Measurements from ENCODE around the gene AMPD2. TPM values are rescaled to one million over a fixed set of nuclear protein-coding genes. Genes with fewer than 3 reads are reported as not detected.
A peak's percentile ranks its signal among the peaks of the same experiment; 100 is the strongest.

AMPD2 gene
- total RNA-seq, 4 donors from 2014 or later, result 30.9 to 62.1 (median 40.7) TPM

- WGBS, 2 donors, result 23 to 38% methylated on average over 12 to 13 of the region's 13 CpGs
- intact Hi-C loops (cut with DNase I; ENCODE audit: low total_unique reads), result loop anchor here (10.0 kb wide), 1 partner anchor 77 kb away; the partner anchor contains the start of gene GNAI3
- peak in 1 of 2 donors; percentile 79 for DNase-seq (ENCODE audit: low spot score in 2 of 2)
- H3K4me3 ChIP-seq (ENCODE audit: low read depth, poor library complexity, severe bottlenecking), result no peak overlapping the region
- TF ChIP-seq CTCF (IDR thresholded peaks at IDR 0.05), result no peak
- no peak for TF ChIP-seq POLR2A (IDR thresholded peaks at IDR 0.05)
Measured at GRCh38 chr1:109621379-109622136, 1.9 kb downstream of the AMPD2 start.

GRCh38 chr1:109622137-109622892 is 2.7 kb downstream of the AMPD2 start:
- H3K4me3 ChIP-seq (ENCODE audit: low read depth, poor library complexity, severe bottlenecking), result no peak overlapping the region
- intact Hi-C loops (cut with DNase I; ENCODE audit: low total_unique reads), result loop anchor here (10.0 kb wide), 1 partner anchor 78 kb away; the partner anchor contains the start of gene GNAI3
- TF ChIP-seq POLR2A (IDR thresholded peaks at IDR 0.05) (no peak), CTCF (IDR thresholded peaks at IDR 0.05) (no peak)
- peak; percentile 9 to 78 for DNase-seq (ENCODE audit: low spot score in 2 of 2)
- WGBS, 2 donors, result 77 to 88% methylated on average over 11 of the region's 11 CpGs

DNA sequence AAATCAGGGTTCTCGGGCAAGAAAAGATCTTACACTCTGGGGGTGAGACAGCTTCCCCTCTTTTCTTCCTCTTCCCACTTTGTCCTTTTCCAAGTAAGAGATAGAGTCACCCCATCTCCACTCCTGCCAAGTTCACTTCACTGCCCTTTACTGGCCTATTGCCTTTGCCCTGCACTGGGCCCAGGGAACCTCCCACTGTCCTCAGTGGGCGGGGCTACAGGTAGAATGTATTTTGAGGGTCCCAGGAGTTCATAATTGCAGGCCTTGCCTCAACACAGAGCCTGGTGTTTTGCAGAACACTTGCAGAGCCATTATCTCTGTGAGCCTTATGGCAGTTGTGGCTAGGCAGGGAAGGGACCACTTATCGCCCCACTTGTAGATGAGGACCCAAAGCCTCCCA is 3.3 kb downstream of the AMPD2 start:
- 93 to 98% methylated on average over 3 of the region's 3 CpGs for WGBS, 2 donors

GRCh38 chr1:109623601-109624161 is 4.0 kb downstream of the AMPD2 start:
- peak; percentile 12 to 83 for DNase-seq (ENCODE audit: low spot score in 2 of 2)
- H3K4me3 ChIP-seq (ENCODE audit: low read depth, poor library complexity, severe bottlenecking), result no peak overlapping the region
- 59 to 60% methylated on average over 11 of the region's 11 CpGs for WGBS, 2 donors
- intact Hi-C loops (cut with DNase I; ENCODE audit: low total_unique reads), result loop anchor here (10.0 kb wide), 1 partner anchor 79 kb away; the partner anchor contains the start of gene GNAI3
- no peak for TF ChIP-seq POLR2A (IDR thresholded peaks at IDR 0.05)
- no peak for TF ChIP-seq CTCF (IDR thresholded peaks at IDR 0.05)

More for the DNA sequence above, 3.3 kb downstream of the AMPD2 start:
- peak in 1 of 2 donors; percentile 12 for DNase-seq (ENCODE audit: low spot score in 2 of 2)
- no peak overlapping the region for H3K4me3 ChIP-seq (ENCODE audit: low read depth, poor library complexity, severe bottlenecking)
- no peak for TF ChIP-seq CTCF (IDR thresholded peaks at IDR 0.05)
- TF ChIP-seq POLR2A (IDR thresholded peaks at IDR 0.05), result no peak
- intact Hi-C loops (cut with DNase I; ENCODE audit: low total_unique reads), result loop anchor here (10.0 kb wide), 1 partner anchor 78 kb away; the partner anchor contains the start of gene GNAI3

GRCh38 chr1:109624201-109625010 is 4.8 kb downstream of the AMPD2 start:
- TF ChIP-seq CTCF (IDR thresholded peaks at IDR 0.05) (no peak), POLR2A (IDR thresholded peaks at IDR 0.05) (no peak)
- DNase-seq (ENCODE audit: low spot score in 2 of 2), result peak; percentile 13 to 83
- intact Hi-C loops (cut with DNase I; ENCODE audit: low total_unique reads), result loop anchor here (10.0 kb wide), 1 partner anchor 80 kb away; the partner anchor contains the start of gene GNAI3
- 67 to 76% methylated on average over 13 to 17 of the region's 17 CpGs for WGBS, 2 donors
- H3K4me3 ChIP-seq (ENCODE audit: low read depth, poor library complexity, severe bottlenecking), result no peak overlapping the region
